CD14-positive monocyte (primary cell): Measurements from ENCODE around the gene C6orf47. TPM values are rescaled to one million over a fixed set of nuclear protein-coding genes. Genes with fewer than 3 reads are reported as not detected.

Experiments used
- DNase-seq, 3 donors: peaks; one replicate each; pipeline ENCODE4 v3.0.0-alpha.2; 2011 to 2022
- H2AFZ ChIP-seq: 2 replicates; pipeline ENCODE4 v1.6.0; 2012; ENCODE audit warnings: mild to moderate bottlenecking, low read depth, low read length, inconsistent platforms; ENCODE audit not compliant: insufficient read depth, poor library complexity, severe bottlenecking
- H3K27ac ChIP-seq, 2 donors: 1 replicate in 1 of 2; 2 replicates in 1 of 2; pipeline ENCODE4 v1.5.1; 2012 to 2013; ENCODE audit warnings: low read length in 2 of 2, control low read depth in 1 of 2, inconsistent platforms in 1 of 2, low read depth in 1 of 2, mild to moderate bottlenecking in 1 of 2
- H3K27me3 ChIP-seq, 2 donors: one replicate each; pipeline versions ENCODE4 v1.6.0 to v1.6.1; 2011 to 2013; ENCODE audit warnings: low read length in 2 of 2; ENCODE audit not compliant: control insufficient read depth in 2 of 2, insufficient read depth in 2 of 2
- H3K36me3 ChIP-seq, 2 donors: replicated peaks in 1 of 2; 1 replicate in 1 of 2; 2 replicates in 1 of 2; pipeline versions ENCODE4 v1.5.1 to v1.6.1; 2012 to 2013; ENCODE audit warnings: low read length in 2 of 2, control low read depth in 1 of 2, inconsistent platforms in 1 of 2, mild to moderate bottlenecking in 1 of 2; ENCODE audit not compliant: insufficient read depth in 2 of 2, control insufficient read depth in 1 of 2
- H3K4me1 ChIP-seq, 2 donors: 1 replicate in 1 of 2; 2 replicates in 1 of 2; pipeline versions ENCODE4 v1.5.1 to v1.6.1; 2012 to 2013; ENCODE audit warnings: low read length in 2 of 2, control low read depth in 1 of 2, inconsistent platforms in 1 of 2, mild to moderate bottlenecking in 1 of 2, moderate library complexity in 1 of 2; ENCODE audit not compliant: insufficient read depth in 2 of 2, control insufficient read depth in 1 of 2
- H3K4me2 ChIP-seq: replicated peaks from 2 replicates; pipeline ENCODE3; 2012; ENCODE audit warnings: low read length, moderate library complexity, mild to moderate bottlenecking; ENCODE audit not compliant: poor library complexity, severe bottlenecking; ENCODE audit errors: extremely low read depth
- H3K4me3 ChIP-seq, 3 experiments: fragments of 200-600 bp in 1 of 3; sonication (generic) in 1 of 3; replicated peaks in 1 of 3; 1 replicate in 2 of 3; 2 replicates in 1 of 3; pipeline ENCODE4 v1.5.1; 2011 to 2013; ENCODE audit warnings: low read length in 3 of 3, mild to moderate bottlenecking in 3 of 3, control low read depth in 2 of 3, low read depth in 2 of 3, inconsistent platforms in 1 of 3, moderate library complexity in 1 of 3
- H3K79me2 ChIP-seq: 2 replicates; pipeline ENCODE4 v1.6.0; 2012; ENCODE audit warnings: mild to moderate bottlenecking, control low read depth, inconsistent platforms, low read length, moderate library complexity; ENCODE audit not compliant: insufficient read depth
- H3K9ac ChIP-seq: 2 replicates; pipeline ENCODE4 v1.6.0; 2017; ENCODE audit warnings: low read length, mild to moderate bottlenecking; ENCODE audit not compliant: insufficient read depth, poor library complexity, severe bottlenecking
- H3K9me3 ChIP-seq, 2 donors: replicated peaks in 1 of 2; 1 replicate in 1 of 2; 2 replicates in 1 of 2; pipeline versions ENCODE4 v1.5.1 to v1.6.1; 2012 to 2013; ENCODE audit warnings: low read length in 2 of 2, control low read depth in 1 of 2; ENCODE audit not compliant: control insufficient read depth in 1 of 2, insufficient read depth in 1 of 2
- H4K20me1 ChIP-seq: 2 replicates; pipeline ENCODE4 v1.6.0; 2012; ENCODE audit warnings: mild to moderate bottlenecking, low read length, control low read depth, moderate library complexity; ENCODE audit not compliant: insufficient read depth
- H3K27ac Mint-ChIP-seq, 7 donors: one replicate each; pipeline ENCODE4 v1.8.0; 2020; ENCODE audit warnings: mild to moderate bottlenecking in 7 of 7, mixed read lengths in 7 of 7, moderate library complexity in 6 of 7, inconsistent platforms in 2 of 7
- H3K27me3 Mint-ChIP-seq, 3 donors: one replicate each; pipeline ENCODE4 v1.8.0; 2021 to 2022; ENCODE audit warnings: low read depth in 3 of 3, mild to moderate bottlenecking in 3 of 3, mixed read lengths in 3 of 3, moderate library complexity in 3 of 3, inconsistent platforms in 1 of 3
- H3K36me3 Mint-ChIP-seq, 2 donors: one replicate each; pipeline ENCODE4 v1.8.0; 2020; ENCODE audit warnings: mixed read lengths in 2 of 2, inconsistent platforms in 1 of 2, mild to moderate bottlenecking in 1 of 2
- H3K4me1 Mint-ChIP-seq: one replicate; pipeline ENCODE4 v1.8.0; 2020; ENCODE audit warnings: mild to moderate bottlenecking, mixed read lengths
- H3K4me3 Mint-ChIP-seq, 2 donors: one replicate each; pipeline ENCODE4 v1.8.0; 2020; ENCODE audit warnings: mild to moderate bottlenecking in 2 of 2, mixed read lengths in 2 of 2, moderate library complexity in 1 of 2
- H3K9me3 Mint-ChIP-seq, 7 donors: one replicate each; pipeline ENCODE4 v1.8.0; 2020 to 2022; ENCODE audit warnings: mixed read lengths in 7 of 7, mild to moderate bottlenecking in 6 of 7, moderate library complexity in 6 of 7, inconsistent platforms in 2 of 7
- WGBS: methylation state at CpG from one replicate; pipeline ENCODE4 v1.1.5; 2013; ENCODE audit warnings: missing lambda C conversion rate; ENCODE audit not compliant: insufficient coverage; 5-methylcytosine and 5-hydroxymethylcytosine counted together
- intact Hi-C, 2 donors: fragments of 100-400 bp; cut with micrococcal nuclease; formaldehyde crosslinking; loops; one replicate each; pipeline versions ENCODE4 v1.15.0 to v1.15.1; 2023
- polyA plus RNA-seq, 3 donors: library from polyadenylated mRNA; depleted of rRNA in 1 of 3; unstranded in 2 of 3; stranded (reverse) in 1 of 3; fragments of 300-500 nt in 2 of 3; fragments of >200 nt in 1 of 3; fragmentation: Illumina TruSeq in 2 of 3; gene quantifications; 1 replicate in 2 of 3; 2 replicates in 1 of 3; pipeline ENCODE4 v1.2.3, GENCODE V29; 2012 to 2021
- TF ChIP-seq, protein P1 (sequence below): fragments of 200-600 bp; IDR thresholded peaks from one replicate; pipeline ENCODE4 v1.8.0; 2022; ENCODE audit warnings: antibody characterized with exemption, mild to moderate bottlenecking

C6orf47 gene
- polyA plus RNA-seq, 3 donors: 8.0 to 23.4 (median 18.1) TPM

GRCh38 chr6:31641370-31641769 is 19.2 kb downstream of the C6orf47 start:
- H3K79me2 ChIP-seq: no peaks in the 10 kb centered on the region
- Mint-ChIP-seq H3K36me3 (peaks cover 82 to 97% of the 10 kb centered on the region in 2 donors), H3K27ac (peak overlapping the region in 2 of 7 donors; percentile 3 to 65), H3K4me1 (no peaks in the 10 kb centered on the region), H3K4me3 (no peak overlapping the region), H3K9me3 (no peaks in the 10 kb centered on the region), H3K27me3 (no peaks in the 10 kb centered on the region)
- H3K9me3 ChIP-seq: no peaks in the 10 kb centered on the region
- no peak overlapping the region for H3K4me3 ChIP-seq
- H3K27ac ChIP-seq: no peak overlapping the region
- no peaks in the 10 kb centered on the region for H3K4me1 ChIP-seq
- no peaks in the 10 kb centered on the region for H3K27me3 ChIP-seq
- WGBS: no CpG with 5 or more reads among the region's 4 CpGs
- TF ChIP-seq, protein P1, sequence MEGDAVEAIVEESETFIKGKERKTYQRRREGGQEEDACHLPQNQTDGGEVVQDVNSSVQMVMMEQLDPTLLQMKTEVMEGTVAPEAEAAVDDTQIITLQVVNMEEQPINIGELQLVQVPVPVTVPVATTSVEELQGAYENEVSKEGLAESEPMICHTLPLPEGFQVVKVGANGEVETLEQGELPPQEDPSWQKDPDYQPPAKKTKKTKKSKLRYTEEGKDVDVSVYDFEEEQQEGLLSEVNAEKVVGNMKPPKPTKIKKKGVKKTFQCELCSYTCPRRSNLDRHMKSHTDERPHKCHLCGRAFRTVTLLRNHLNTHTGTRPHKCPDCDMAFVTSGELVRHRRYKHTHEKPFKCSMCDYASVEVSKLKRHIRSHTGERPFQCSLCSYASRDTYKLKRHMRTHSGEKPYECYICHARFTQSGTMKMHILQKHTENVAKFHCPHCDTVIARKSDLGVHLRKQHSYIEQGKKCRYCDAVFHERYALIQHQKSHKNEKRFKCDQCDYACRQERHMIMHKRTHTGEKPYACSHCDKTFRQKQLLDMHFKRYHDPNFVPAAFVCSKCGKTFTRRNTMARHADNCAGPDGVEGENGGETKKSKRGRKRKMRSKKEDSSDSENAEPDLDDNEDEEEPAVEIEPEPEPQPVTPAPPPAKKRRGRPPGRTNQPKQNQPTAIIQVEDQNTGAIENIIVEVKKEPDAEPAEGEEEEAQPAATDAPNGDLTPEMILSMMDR: no peak
- no peak overlapping the region for H2AFZ ChIP-seq
- DNase-seq: no peak
- intact Hi-C loops: no loop called here
- H3K36me3 ChIP-seq: peaks cover 94 to 99% of the 10 kb centered on the region in 2 donors
- no peak overlapping the region for H3K4me2 ChIP-seq
- H4K20me1 ChIP-seq: peaks cover 84% of the 10 kb centered on the region
- no peak overlapping the region for H3K9ac ChIP-seq

- DNase-seq: no peak
- TF ChIP-seq, protein P1: no peak
- H3K27ac ChIP-seq: peak overlapping the region in 1 of 2 donors; percentile 4
- peaks cover 5% of the 10 kb centered on the region for H3K79me2 ChIP-seq
- Mint-ChIP-seq H3K4me1 (no peaks in the 10 kb centered on the region), H3K27ac (peak overlapping the region in 2 of 7 donors; percentile 8 to 13), H3K9me3 (no peaks in the 10 kb centered on the region), H3K4me3 (no peak overlapping the region), H3K27me3 (no peaks in the 10 kb centered on the region), H3K36me3 (peaks cover 82 to 97% of the 10 kb centered on the region in 2 donors)
- intact Hi-C loops: no loop called here
- no peaks in the 10 kb centered on the region for H3K27me3 ChIP-seq
- H3K36me3 ChIP-seq: peaks cover 94 to 99% of the 10 kb centered on the region in 2 donors
- H4K20me1 ChIP-seq: peaks cover 90% of the 10 kb centered on the region
- no peak overlapping the region for H2AFZ ChIP-seq
- no peak overlapping the region for H3K9ac ChIP-seq
- no peak overlapping the region for H3K4me3 ChIP-seq
- no peaks in the 10 kb centered on the region for H3K4me1 ChIP-seq
- H3K4me2 ChIP-seq: no peak overlapping the region
- no peaks in the 10 kb centered on the region for H3K9me3 ChIP-seq
- 82% methylated on average over 3 of the region's 6 CpGs for WGBS
Measured at GRCh38 chr6:31640612-31641011, 20.0 kb downstream of the C6orf47 start.
